ENCODE data around the gene NMU. TPM values are rescaled to one million over a fixed set of nuclear protein-coding genes. Genes with fewer than 3 reads are reported as not detected.

Gene NMU
- total RNA-seq, 2 donors from 2014 or later, result not detected

DNA sequence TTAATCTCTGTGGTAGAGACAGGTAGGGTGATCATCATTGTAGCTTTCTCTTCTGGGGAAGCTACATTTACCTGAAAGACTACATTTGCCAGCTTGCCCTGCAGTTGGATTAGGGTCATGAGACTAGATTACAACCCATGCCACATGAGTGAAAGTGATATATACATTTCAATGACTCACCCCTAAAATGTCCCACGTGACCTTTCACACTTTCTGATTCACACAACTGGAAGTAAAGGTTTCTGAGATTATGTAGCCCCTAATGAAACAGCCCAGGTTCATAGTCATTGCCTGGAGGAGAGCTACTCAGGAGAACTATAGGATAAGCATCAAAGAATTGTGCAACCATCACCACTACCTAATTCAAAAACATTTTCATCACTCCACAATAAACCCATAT, 61.8 kb downstream of the NMU start:
- Histone ChIP-seq H3K27ac (no peak overlapping the region), H3K9me3 (peaks cover 0 to 12% (median 0%) of the 10 kb centered on the region in 3 donors), H3K36me3 (replicated peaks in 1 of 2; ENCODE audit: insufficient read depth in 1 of 2, low read depth in 2 of 2) (no peaks in the 10 kb centered on the region), H3K27me3 (no peaks in the 10 kb centered on the region), H3K4me3 (no peak overlapping the region), H3K4me1 (no peaks in the 10 kb centered on the region)
- WGBS, 2 donors, result 40 to 45% methylated on average over 1 of the region's 1 CpG
- TF ChIP-seq, protein P1, sequence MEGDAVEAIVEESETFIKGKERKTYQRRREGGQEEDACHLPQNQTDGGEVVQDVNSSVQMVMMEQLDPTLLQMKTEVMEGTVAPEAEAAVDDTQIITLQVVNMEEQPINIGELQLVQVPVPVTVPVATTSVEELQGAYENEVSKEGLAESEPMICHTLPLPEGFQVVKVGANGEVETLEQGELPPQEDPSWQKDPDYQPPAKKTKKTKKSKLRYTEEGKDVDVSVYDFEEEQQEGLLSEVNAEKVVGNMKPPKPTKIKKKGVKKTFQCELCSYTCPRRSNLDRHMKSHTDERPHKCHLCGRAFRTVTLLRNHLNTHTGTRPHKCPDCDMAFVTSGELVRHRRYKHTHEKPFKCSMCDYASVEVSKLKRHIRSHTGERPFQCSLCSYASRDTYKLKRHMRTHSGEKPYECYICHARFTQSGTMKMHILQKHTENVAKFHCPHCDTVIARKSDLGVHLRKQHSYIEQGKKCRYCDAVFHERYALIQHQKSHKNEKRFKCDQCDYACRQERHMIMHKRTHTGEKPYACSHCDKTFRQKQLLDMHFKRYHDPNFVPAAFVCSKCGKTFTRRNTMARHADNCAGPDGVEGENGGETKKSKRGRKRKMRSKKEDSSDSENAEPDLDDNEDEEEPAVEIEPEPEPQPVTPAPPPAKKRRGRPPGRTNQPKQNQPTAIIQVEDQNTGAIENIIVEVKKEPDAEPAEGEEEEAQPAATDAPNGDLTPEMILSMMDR (IDR thresholded peaks at IDR 0.05), result no peak
- TF ChIP-seq POLR2A (IDR thresholded peaks at IDR 0.05), result no peak
- intact Hi-C loops (cut with DNase I), result no loop called here
- no peak for DNase-seq
- no peak for ATAC-seq

DNA sequence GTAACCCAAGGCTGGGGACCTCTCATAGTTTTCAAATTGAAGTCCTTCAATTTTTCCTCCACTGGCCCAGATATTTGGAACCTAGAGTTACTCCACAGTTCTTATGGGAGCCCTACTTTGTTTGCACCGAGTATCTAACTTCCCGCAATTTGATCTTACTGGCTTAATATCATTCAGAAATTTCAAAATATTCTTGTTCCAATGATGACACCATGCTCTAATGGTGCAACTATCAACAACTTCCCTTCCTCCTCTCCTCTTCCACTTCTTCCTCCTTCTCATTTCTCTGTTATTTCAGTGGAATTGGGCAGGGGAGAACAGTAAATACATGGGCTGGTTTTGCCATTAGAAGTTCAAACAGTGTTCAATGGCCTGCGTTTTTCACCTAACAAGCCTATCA, 64.3 kb downstream of the NMU start:
- WGBS, 2 donors, result 59 to 77% methylated on average over 3 of the region's 3 CpGs
- DNase-seq, result no peak
- no peak for ATAC-seq
- intact Hi-C loops (cut with DNase I), result no loop called here
- no peak overlapping the region for H3K27ac ChIP-seq
- no peak overlapping the region for H3K4me3 ChIP-seq
- H3K9me3 ChIP-seq, result peaks cover 0 to 12% (median 0%) of the 10 kb centered on the region in 3 donors
- H3K36me3 ChIP-seq (replicated peaks in 1 of 2; ENCODE audit: insufficient read depth in 1 of 2, low read depth in 2 of 2), result no peaks in the 10 kb centered on the region
- H3K4me1 ChIP-seq, result no peaks in the 10 kb centered on the region
- no peaks in the 10 kb centered on the region for H3K27me3 ChIP-seq
- no peak for TF ChIP-seq POLR2A (IDR thresholded peaks at IDR 0.05)
- TF ChIP-seq, protein P1 (IDR thresholded peaks at IDR 0.05), result no peak

- ATAC-seq, result no peak
- WGBS, 2 donors, result 39 to 40% methylated on average over 1 of the region's 1 CpG
These were observed 67.1 kb downstream of the NMU start for GRCh38 chr4:55568905-55569504.

DNA sequence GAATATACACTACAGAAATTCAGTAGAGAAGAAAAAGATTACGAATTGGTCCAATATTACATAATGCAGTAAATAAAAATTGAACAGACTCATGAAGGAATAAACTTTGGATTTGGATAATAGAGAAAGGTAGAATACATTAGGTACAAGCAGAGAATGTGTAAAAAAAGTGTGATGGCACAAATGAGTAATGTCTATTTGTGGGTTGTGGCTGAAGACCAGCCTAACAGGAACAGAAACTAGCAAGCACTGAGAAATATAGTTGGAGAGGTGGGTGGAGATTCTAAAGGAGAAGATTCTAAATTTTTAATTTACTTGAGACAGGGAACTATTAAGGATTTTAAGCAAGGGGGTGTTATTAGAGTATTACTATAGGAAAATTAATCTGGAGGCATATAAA, 74.2 kb downstream of the NMU start:
- H3K4me3 ChIP-seq, result no peak overlapping the region
- no peaks in the 10 kb centered on the region for H3K36me3 ChIP-seq (replicated peaks in 1 of 2; ENCODE audit: insufficient read depth in 1 of 2, low read depth in 2 of 2)
- H3K27me3 ChIP-seq, result no peaks in the 10 kb centered on the region
- H3K27ac ChIP-seq, result no peak overlapping the region
- ATAC-seq, result no peak
- H3K4me1 ChIP-seq, result no peaks in the 10 kb centered on the region
- intact Hi-C loops (cut with DNase I), result no loop called here
- H3K9me3 ChIP-seq, result no peaks in the 10 kb centered on the region
- no peak for DNase-seq
- WGBS, 2 donors, result 65 to 76% methylated on average over 1 of the region's 1 CpG
- no peak for TF ChIP-seq POLR2A (IDR thresholded peaks at IDR 0.05)
- TF ChIP-seq, protein P1 (IDR thresholded peaks at IDR 0.05), result no peak

More at GRCh38 chr4:55568905-55569504, 67.1 kb downstream of the NMU start:
- Histone ChIP-seq H3K27ac (no peak overlapping the region), H3K4me1 (no peaks in the 10 kb centered on the region), H3K4me3 (no peak overlapping the region), H3K9me3 (no peaks in the 10 kb centered on the region), H3K27me3 (no peaks in the 10 kb centered on the region), H3K36me3 (replicated peaks in 1 of 2; ENCODE audit: insufficient read depth in 1 of 2, low read depth in 2 of 2) (no peaks in the 10 kb centered on the region)
- intact Hi-C loops (cut with DNase I), result no loop called here
- DNase-seq, result no peak
- TF ChIP-seq, protein P1 (IDR thresholded peaks at IDR 0.05), result no peak
- no peak for TF ChIP-seq POLR2A (IDR thresholded peaks at IDR 0.05)

- intact Hi-C loops (cut with DNase I), result no loop called here
- TF ChIP-seq, protein P1 (IDR thresholded peaks at IDR 0.05), result no peak
- TF ChIP-seq POLR2A (IDR thresholded peaks at IDR 0.05), result no peak
- Histone ChIP-seq H3K27ac (no peak overlapping the region), H3K4me1 (no peaks in the 10 kb centered on the region), H3K36me3 (replicated peaks in 1 of 2; ENCODE audit: insufficient read depth in 1 of 2, low read depth in 2 of 2) (no peaks in the 10 kb centered on the region), H3K9me3 (no peaks in the 10 kb centered on the region), H3K27me3 (no peaks in the 10 kb centered on the region), H3K4me3 (no peak overlapping the region)
- DNase-seq (no peak), ATAC-seq (no peak)
- WGBS, 2 donors, result 57 to 66% methylated on average over 3 of the region's 3 CpGs
These were observed 76.0 kb downstream of the NMU start for GRCh38 chr4:55560096-55560495.
